GM11168 (cell line): Measurements from ENCODE around the gene ZNF143.
"Not testable (repeated sequence)": the region's sequence is repeated elsewhere in the genome, so short reads cannot be mapped to it uniquely, and the experiment has no call there.

ENCODE experiments used
- in situ Hi-C: fragments of 300-500 bp; cut with MboI; formaldehyde crosslinking; loops from one replicate; pipeline ENCODE4 v1.12.0; 2022; ENCODE audit warnings: low sequenced_read_pairs; ENCODE audit not compliant: unreplicated experiment

The ZNF143 gene

DNA sequence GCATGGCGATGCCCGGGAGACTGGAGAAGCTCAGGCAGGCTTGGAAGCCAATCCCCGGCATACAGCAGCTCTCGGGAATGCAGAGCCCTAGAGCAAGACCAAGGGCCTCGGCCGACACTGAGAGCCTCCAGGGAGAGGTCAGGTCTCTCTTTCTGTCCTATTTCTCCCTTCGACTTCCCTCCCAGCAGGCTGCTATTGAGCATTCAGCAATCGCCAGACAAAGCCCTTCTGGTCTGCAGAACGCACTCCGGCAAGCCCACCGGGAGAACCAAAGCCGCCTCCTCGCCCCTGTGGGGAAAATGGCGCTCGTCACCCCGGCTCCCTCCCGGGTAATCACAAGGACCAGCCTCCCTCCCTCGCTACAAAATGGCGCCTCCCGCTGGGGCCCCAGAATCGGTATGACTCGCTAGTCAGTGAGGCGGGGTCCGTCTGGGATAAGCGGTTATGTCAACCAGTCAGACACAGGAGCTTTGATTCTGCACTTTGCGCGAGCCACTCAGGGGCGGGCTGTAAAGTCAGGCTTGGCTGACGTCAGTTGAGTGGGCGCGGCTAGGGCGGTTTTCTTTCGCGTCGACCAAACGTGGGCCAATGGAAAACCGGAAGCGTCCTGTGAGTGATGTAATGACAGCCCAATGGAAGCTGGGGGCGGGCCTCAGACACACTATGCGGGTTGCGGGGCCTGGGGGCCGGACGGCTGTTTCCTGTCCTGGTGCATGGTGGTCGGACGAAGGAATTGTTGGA lies at the start of gene ZNF143:
TSS of gene ZNF143 (plus strand) at position 691 of the 741 bp plus-strand sequence. CDS start 10,297 bp downstream, outside the sequence.
- in situ Hi-C loops, result no loop called here

DNA sequence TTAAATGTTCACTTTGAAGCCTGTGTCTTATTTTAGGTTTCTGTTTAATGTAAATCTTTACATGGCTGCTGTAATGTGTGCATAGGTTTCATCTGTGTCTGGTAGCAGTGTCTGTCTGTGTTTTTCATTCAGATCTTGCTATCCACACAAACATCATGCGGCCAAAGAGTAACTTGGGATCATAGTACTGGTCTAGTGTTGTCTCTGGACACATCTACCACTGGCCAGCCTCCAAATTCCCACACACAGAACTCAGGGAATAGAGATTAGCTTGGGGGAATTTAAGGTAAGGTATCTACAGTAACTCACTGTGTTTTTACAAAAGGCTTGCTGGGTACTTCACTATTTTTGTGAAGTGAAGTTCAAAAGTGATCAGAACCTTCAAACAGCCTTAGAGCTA lies 32.1 kb upstream of the ZNF143 start:
- in situ Hi-C loops, result no loop called here

DNA sequence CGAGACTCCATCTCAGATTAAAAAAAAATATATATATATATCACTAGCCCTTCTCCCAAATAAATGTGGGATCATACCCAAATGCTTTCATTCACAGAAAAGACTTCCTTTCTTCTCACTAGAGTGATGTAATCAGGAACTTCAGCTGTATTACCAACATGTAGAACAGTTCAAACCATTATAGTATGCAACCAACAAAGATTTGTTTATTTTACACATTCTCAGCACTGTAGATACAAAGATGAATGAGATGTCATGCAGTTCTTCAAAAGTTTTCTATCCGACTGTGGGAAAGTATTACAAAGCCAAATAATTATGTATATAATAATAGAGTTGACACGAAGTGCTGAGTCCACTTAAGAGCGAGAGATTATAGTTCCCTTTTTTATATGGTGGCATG lies 22.2 kb upstream of the ZNF143 start:
- in situ Hi-C loops, result no loop called here

DNA sequence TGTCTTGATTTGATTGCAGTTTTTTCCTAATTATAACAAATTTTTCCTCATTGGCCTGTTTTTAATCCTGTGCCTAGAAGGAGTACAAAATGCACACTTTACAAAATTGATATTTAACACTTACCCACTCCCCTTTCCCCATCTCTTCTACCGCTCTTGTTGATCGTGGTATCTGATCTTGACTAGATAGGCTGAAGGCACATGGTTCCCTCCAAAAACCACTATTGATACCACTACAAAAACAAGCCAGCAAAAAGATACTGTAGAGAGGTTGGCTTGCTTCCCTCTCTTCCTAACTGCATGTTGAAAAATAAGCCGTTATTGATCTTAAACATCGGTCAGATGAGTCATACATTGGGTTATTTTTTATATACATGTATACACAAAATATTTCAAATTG lies 14.6 kb upstream of the ZNF143 start:
- in situ Hi-C loops, result no loop called here

DNA sequence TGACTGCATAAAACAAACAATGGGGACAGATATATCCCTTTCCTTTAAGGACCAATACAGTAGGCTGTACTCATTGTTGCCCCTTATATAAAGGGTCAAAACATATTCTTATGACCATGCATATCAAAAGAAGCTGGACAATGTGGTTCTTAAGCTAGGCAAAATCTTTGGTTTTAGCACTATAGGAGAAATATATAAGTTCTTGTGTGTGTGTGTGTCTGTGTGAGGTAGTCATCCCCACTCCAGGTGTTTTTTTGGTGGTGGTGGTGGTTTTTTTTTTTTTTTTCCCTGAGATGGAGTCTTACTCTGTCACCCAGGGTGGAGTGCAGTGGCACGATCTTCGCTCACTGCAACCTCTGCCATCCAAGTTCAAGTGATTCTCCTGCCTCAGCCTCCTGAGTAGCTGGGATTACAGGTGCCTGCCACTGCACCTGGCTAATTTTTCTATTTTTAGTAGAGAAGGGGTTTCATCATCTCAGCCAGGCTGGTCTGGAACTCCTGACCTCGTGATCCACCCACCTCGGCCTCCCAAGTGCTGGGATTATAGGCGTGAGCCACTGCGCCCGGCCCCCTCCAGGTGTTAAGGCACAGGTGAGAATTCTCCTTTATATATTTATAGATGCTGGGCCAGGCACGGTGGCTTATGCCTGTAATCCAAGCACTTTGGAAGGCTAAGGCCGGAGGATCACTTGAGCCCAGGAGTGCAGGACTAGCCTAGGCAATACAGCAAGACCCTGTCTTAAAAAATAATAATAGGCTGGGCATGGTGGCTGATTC lies 12.0 kb upstream of the ZNF143 start:
- in situ Hi-C loops, result no loop called here

DNA sequence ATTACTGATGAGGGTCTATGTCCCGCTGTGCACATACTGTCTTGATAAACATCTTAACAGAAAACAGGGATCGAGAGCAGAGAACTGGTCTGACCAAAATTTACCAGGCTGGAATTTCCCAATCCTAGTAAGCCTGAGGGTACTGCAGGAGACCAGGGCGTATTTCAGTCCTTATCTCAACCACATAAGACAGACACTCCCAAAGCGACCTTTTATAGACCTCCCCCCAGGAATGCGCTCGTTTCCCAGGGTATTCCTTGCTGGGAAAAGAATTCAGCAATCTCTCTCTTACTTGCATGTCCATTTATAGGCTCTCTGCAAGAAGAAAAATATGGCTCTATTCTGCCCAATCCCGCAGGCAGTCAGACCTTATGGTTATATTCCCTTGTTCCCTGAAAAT lies 8.8 kb upstream of the ZNF143 start:
- in situ Hi-C loops, result not testable (repeated sequence)

DNA sequence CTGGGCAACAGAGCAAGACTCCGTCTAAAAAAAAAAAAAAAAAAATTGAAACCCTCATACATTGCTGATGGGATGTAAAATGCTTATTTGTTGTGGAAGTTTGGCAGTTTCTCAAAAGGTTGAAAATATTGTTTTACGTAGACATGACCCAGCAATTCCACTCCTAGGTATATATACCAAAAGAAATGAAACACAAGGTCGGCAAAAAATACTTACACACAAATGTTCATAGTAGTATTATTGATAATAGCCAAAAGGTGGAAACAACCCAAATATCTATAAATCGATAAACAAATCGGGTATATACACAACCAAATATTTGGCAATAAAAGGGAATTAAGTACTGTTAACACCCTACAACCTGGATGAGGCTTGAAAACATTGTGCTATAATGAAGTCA lies 5.1 kb upstream of the ZNF143 start:
- in situ Hi-C loops, result no loop called here

DNA sequence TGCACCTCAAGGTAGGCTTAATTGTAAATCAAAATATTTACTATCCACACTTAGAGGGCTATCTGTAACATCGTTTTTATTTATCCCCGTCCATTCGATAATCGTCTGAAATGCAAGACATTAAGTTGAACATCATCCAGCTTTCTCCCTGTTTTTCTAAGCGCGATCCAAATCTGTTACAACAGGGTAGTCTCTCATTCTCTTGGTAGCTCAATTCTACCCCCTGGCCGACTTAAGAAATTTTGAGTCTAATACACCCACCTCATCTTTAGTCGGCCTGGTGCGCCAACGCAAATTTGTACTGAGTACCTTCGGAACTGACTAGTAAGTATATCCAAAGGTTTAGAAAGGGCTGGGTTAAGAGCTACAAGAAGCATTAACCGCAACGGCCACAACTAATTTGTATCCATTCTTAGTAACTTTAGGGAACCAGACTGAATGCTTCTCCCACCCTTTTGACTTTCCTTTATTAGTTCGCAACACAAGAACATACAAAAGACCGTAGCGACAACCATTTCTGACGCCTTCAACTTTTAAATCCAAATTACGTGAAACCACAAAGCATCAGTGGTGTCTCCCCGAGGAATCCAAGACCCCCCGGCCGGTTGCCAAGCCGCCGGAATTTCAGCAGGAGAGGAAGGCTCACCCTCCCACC lies 1.0 kb upstream of the ZNF143 start:
- in situ Hi-C loops, result no loop called here

DNA sequence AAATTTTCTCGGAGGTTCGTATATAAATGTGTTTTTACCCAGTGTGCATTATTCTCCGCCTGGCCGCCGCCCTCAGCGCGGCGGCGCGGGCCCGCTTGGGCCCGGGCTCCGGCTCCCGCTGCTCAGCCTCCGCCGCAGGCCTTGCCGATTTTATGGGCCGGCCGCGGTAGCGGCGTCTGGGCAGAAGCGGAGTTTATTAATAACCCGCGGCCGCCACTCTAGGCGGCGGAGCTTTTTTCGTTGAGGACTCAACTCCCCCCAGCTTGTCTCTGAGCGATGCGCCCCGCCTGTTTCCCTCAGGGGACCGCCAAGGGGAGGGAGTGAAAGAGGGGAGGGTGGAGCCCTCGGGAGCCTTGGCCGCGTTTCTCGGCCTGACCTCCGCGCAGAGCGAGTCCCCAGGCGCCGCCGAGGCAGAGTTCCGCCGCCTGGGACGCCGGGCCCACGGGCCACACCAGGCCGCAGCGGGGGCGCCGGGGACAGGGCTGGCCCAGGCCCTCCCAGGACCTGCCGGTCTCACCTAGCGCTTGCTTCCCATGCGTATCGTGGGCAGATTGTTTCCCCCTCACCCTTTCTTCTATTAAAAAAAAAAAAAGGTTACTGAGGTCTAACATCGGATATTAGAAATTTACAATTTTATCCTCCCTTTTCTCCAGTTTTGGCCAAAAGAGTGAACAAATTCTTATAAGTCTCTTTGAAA lies 399 bp downstream of the ZNF143 start:
- in situ Hi-C loops, result no loop called here

DNA sequence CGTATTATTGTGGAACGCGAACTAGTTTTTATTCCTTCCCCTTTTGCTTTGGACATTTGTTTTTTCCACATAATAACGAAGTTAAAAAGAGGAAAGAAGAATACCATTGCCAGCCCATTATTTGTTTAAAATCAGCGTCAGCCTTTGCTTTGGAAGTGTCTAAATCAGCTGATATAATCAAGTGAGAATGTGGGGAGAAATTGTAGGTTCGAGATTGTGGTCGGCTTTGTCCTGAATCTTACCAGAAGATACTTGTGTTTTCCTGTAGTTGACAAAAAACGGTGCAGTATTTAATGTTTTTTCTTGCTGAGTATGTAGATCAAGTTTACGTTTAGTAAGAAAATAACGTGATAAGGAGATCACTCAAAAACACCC lies 935 bp downstream of the ZNF143 start:
- in situ Hi-C loops, result no loop called here

DNA sequence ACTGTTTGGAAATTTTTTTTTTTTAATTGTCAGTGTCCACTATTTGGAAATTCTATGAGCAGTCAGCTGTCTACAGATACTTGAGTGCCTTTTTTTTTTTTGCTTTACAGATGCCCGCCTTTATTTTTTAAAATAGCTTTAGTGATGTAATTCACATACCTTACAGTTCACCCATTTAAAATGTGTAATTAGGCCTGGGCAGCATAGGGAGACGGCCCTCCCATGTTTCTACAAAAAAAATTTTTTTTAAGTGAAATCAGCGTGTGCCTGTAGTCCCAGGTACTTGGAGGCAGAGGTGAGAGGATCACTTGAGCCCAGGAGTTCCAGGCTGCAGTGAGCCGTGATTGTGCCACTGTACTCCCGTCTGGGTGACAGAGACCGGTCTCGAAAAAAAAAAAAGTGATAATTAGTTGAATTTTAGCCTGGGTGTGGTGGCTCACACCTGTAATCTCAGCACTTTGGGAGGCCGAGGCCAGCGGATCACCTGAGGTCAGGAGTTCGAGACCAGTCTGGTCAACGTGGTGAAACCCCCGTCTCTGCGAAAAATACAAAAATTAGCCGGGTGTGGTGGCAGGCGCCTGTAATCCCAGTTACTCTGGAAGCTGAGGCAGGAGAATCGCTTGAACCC lies 1.5 kb downstream of the ZNF143 start:
- in situ Hi-C loops, result no loop called here

DNA sequence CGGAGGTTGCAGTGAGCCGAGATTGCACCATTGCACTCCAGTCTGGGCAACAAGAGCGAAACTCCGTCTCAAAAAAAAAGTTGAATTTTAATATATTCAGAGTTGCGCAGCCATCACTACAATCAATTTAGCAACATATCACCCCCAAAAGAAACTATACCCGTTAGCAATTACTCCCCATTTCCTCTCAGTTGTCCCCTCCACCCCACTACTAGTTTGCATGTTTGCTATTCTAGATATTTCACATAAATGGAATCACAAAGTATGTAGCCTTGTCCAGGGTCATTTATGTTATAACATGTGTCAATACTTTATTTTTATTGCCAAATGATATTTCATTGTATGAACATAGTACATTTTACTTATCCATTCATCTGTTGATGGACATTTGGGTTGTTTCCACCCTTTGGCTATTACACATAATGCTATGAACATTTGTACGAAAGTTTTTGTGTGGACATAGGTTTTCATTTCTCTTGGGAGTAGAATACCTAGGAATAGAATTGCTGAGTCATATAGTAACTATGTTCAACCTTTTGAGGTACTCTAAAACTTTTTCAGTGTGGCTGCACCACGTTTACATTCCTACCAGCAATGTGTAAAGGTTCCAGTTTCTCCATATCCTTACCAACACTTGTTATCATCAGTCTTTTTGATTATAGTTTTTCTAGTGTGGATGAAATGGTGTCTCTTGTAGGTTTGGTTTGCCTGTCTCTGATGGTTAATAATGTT lies 2.2 kb downstream of the ZNF143 start:
- in situ Hi-C loops, result no loop called here

DNA sequence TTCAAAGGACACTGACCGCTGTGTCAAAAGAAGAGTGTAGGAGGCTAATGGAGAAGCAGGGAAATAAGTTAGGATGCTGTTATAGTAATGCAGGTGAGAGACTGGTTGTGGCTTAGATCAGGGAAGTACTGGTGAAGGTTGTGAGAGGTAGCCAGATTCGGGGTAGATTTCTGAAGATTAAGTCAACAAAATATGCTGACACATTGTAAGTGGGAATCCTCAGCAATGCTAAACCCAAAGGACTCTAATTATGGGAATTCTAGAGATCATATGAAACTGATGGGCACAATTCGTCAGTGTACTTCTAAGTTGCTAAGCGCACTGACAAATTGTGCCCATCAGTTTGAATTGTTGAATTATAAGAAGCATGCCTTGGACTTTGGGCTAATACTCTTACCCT lies 10.0 kb downstream of the ZNF143 start:
- in situ Hi-C loops, result no loop called here

DNA sequence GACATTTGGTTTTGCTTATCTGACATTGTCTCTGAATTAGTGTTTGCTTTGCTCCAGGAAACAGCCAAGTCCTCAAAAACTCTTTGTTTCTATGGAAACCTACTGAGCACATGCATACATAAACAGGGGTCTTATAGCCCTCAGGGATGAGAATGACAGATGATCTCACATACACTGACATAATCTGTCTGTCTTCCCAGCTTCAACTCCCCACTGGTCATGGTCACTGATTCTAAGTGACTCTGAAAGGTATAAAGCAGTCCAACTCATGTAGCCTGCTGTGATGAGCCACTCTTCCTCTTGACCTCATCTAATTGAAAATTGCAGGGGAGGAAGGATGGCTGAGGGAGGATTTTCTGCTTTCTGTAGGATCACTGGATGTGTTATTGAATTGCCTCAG lies 12.6 kb downstream of the ZNF143 start:
- in situ Hi-C loops, result no loop called here

DNA sequence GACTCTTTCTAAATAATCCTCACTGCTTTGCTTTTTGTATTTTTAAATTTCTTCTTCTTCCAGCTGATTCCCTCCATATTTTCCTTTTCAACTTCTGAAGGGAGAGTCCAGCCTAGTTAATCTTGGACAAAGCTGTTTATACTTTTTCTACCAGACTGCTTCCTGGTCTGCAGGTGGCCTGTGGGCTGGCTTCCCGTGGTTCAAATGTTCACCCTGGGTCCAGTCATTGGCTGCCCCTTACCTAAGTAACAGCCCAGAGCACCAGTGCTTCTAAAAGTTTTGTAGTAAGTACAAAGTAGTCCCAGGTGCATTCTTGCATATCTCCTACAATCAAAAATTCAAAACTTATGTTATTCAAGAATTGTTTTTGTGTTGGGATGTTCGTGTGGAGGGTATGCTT lies 19.1 kb downstream of the ZNF143 start:
- in situ Hi-C loops, result no loop called here

DNA sequence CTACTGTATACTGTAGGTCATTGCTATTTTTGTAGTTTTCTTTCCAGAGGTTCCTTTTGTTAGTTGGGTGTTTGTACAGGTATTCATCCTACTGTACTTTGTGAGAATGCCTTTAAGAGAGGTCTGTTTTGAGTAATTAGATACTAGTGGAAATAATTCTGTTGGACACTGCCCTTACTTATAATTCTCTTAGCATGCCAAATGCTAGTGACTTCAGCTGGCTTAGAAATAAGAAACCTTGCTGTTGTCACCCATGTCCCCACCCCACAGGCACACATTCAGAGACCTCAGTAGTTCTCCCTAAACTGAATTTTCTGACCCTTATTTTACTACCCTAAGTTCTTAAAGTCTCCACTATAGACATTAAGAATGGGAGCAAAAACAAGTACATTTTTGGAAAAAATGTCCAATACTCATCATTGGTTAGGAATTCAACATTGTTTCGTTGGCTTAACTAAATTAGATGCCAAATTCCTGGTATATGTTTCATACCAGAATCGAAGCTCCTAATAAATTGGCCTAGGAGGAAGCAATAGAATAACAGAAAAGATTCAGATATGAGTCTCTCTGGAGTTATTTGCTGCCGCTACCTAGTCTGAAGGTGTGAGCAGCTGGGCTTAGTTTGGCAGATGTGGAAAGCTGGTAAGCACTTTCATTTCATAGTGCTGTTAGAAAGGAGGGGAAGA lies 28.4 kb downstream of the ZNF143 start:
- in situ Hi-C loops, result no loop called here

DNA sequence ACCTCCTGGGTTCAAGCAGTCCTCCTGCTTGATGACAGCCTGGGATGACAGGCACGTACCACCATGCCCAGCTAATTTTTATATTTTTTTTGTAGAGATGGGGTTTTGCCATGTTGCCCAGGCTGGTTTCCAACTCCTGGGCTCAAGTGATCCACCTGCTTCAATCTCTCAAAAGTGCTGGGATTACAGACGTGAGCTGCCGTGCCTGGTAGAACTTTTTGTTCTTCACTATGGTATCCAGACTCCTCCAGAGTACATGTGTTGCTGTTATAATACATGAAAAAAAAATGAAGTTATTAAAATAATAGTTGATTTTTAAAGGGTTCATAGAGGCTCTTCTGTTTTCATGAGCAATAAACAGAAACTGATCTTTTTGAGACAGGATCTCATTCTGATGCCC lies 29.6 kb downstream of the ZNF143 start:
- in situ Hi-C loops, result loop anchor here (10.0 kb wide), 1 partner anchor 326 kb away; no protein-coding TSS in a partner anchor

DNA sequence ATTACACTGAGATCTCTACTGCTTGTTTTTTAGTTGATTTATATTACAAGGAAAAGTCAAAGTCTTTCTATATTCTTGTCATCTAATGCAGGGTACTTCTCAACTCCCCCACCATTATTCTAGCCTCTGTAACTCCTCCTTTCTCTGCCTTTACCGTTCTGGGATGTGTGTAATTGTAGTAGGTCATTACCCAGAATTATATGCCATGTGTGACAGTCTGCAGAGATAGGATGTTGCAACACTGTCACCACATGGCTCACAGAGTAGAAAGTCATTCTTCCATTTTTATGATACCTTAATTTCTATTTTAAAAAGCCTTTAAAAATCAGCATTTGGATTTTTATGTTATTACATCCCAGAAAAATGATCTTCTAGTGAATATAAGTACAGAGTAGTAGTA lies 32.7 kb downstream of the ZNF143 start:
- in situ Hi-C loops, result loop anchor here (10.0 kb wide), 1 partner anchor 329 kb away; no protein-coding TSS in a partner anchor

DNA sequence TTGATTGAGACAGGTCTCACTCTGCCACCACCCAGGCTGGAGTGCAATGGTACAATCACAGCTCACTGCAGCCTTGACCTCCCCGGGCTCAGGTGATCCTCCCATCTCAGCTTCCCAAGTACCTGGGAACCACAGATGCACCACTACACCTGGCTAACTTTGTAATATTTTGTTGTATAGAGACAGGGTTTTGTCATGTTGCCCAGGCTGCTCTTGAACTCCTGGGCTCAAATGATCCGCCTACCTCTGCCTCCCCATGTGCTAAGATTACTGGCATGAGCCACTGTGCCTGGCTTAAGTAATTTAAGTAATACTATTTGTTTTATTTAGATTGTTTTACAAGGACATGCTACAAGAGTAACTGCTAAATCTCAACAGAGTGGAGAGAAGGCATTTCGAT lies 33.5 kb downstream of the ZNF143 start:
- in situ Hi-C loops, result loop anchor here (10.0 kb wide), 1 partner anchor 330 kb away; no protein-coding TSS in a partner anchor
